GM19238 (cell line): ENCODE data around the gene LAPTM5.
"Not testable (repeated sequence)": the region's sequence is repeated elsewhere in the genome, so short reads cannot be mapped to it uniquely, and the experiment has no call there.

Experiments
- DNase-seq: peaks from one replicate; pipeline ENCODE4 v3.0.0; 2011; ENCODE audit warnings: low spot score; ENCODE audit not compliant: insufficient read length

Gene LAPTM5

DNA sequence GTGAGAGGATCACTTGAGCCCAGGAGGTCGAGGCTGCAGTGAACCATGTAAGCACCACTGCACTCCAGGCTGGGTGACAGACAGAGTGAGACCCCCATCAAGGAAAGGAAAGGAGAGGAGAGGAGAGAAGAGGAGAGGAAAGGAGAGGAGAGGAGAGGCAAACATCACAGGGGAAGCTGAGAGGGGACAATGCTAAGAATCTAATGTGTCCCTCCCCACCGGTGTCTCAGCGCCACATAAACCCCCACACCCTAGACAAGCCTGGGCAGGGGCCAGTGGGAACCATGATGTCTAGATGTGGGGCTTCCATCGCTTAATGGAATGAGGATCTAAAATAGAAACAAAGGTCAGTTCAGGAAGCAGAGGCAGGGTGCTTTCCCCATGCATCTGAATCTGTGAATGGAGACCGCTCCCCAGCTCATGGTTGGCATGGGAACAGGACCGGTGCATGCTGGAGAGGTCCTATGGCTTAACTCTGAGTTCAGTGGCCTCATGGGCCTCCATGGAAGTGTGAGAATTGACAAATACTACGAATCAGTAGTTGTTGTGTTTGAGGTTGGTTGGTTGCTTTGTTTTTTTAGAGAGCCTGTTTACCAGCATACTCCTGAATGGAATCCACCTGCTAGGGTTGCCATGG is 16.3 kb upstream of the LAPTM5 start:
- DNase-seq, result no peak

DNA sequence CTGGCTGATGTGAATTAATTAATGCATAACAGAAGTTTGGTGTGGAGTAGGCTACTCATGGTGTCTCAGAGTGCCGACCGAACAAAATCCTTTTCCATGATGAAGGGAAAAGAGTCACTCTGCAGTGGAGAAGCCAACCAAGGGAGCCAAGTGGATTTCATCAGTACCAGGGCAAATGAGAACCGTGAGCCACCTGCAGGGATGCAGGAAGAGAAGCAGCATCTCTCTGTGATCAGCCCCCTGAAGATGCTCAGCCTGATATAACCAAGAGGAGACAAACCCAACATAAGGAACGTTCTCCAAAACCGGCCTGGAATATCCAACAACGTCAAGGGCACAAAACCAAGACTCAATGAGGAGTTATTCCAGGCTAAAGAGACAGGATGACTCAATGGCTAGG is 13.4 kb upstream of the LAPTM5 start:
- DNase-seq, result no peak

DNA sequence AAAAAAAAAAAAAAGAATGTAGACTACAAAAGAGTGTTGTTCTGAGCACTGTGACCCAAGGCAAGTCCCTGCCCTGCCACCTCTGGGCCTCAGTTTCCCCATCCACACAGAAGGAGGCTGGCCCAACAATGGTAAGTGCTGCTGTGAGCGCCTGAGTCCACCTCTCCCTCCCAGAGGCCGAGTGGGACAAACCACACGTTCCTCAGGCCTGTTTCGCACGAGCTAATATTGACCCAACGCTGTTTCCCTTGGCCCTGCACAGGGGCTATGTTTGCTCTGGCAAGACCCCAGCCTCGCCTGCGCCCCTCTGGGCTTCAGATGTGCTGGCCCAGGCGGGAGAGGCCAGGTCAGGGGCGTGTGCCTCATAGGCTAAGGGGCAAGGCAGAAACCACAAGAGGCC is 12.6 kb upstream of the LAPTM5 start:
- no peak for DNase-seq

DNA sequence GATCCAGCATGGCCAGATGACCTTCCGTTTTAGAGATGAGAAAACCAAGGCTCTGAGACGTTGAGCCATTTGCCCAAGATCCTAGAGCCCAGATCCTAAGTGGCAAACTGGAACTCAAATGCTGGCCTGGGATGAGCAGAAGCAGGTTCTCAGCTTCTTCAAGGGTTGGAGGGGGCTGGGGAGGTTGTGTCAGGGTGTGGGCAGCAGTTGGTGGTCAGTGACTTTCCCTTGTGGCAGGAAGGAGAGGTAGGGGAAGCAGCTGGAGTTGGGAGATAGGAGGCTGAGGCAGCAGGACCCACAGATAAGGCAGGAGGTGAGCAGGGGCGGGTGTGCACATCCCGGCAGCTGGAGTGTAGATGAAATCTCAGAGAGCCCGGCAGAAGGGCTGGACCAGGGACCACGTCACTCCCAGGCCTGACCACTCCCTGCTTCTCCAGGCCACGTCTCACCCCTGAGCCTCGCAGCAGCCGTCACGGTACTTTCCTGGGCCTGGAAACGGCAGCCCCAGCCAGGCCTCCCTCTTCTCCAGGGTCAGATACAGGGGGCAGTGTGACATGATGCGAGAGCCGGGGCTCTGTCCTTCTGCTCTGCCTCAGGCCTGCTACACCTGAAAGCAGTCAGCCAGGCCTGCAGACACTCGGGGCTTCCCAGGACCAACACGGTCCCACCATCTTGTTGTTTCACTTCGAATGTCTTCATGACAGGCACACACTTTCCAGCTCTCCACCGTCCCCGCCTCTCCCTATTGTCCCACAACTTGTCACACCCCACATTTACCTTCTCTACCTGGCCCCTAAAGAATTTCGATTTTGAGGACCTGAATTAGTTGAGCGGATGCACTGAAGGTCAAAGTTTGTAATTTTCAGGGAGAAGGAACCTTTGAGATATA is 11.5 kb upstream of the LAPTM5 start:
- no peak for DNase-seq

DNA sequence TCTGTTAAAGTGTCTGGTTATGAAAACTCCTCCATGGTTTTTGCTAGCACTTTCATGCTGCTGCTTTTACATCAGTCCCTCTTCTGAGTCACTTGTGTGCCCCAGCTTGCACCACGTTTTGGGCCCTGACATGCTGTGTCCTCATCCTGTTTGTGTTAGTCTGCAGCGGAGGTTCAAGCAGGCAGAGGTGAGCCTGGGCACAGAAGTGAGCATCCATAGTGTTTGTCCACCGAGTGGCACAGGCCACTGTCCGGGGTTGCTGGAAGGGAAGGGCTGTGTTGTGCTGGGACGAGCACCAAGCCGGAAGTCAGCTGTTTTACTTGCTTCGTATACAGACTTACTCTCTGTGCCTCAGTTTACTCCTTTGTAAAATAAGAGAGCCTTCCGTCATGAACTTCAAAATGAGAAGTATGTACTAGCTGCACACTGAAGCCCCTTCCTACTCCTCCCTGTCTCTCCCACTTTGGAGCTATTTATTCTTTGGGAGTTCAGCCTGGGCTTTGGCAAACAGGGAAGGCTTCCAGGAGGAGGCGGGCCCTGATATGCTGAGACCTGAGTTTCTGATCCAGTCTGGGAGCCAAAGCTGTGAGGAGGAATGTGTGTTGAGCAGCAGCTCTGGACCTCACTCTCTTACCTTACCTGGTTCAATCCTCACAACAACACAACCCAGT is 10.7 kb upstream of the LAPTM5 start:
- no peak for DNase-seq

DNA sequence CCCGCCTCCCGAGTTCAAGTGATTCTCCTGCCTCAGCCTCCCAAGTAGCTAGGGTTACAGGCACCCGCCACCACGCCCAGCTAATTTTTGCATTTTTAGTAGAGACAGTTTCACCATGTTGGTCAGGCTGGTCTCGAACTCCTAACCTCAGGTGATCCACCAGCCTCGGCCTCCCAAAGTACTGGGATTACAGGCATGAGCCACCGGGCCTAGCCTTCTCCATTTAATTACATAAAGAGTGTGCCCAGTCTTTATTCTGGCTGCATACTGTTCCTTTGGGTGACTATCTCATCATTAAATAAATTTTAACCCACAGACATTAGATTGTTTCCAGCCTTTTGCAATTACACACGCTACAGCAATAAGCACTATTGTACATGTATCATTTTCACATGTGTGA is 9.4 kb upstream of the LAPTM5 start:
- DNase-seq, result not testable (repeated sequence)

DNA sequence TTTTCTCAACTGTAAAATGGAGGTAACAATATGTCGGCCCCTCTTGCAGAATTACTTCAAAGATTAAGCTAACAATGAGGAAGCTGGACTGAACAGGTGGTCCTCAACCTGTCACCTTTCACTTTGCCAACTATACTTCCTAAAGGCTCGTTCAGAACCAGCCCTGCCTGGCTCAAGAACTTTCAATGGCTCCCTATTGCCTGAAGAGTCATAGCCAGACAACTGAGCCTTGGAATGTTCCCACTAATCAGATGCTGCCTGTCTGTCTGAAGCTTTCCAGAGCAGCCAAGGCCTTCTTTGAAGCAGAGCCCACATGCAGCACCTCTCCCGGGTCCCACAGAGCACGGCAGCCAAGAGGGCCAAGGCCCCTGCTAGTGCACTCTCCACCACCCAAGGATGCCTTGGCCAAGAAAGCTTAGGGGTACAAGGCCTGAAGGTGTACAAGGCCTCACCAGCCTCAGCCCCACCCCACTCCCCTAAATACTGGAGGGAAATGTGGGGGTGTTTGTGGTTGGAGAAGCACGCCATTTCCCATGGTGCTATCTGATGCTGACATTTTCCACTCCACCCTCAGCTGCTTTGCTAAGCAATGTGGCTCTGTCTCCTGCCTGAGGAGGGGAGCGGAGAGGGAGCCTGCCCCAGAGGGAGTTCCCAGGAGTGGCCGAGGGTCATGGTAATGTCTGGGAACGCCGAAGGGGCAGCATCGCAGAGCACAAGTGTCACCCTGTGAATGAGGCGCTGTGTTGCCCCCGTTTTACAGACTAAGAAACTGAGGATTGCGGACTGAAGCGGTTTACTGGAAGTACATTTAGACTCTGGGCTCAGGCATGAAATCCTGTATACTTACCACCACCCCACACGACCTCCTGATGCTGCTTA is 8.2 kb upstream of the LAPTM5 start:
- no peak for DNase-seq

DNA sequence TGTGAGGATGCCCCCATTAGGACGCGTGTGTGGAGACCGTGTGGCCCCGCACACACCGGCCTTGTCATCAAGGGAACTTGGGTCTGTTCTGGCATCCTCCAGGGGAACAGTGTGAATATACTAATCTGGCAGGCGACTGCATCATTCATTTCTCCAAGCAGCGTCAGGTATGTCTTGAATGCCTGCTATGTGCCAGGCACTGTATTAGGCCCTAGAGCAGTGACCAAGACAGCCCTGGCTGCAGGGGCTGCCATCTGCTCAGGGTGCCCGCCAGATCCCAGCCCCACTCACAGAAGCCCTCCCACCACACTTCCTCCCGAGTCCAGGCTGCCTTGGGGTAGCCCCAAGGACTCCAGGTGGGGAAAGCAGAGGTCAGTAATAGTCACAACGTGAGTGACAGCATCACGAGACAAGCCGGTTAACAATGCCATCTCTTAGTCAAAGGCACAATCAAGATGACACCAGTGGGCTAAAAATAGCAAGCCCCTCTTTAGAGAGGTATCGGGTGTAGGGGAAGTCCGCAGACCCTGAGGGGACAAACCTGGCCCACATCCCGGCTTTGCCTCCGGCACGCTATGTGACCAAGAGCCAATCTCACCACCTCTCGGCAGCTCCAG is 7.5 kb upstream of the LAPTM5 start:
- no peak for DNase-seq

DNA sequence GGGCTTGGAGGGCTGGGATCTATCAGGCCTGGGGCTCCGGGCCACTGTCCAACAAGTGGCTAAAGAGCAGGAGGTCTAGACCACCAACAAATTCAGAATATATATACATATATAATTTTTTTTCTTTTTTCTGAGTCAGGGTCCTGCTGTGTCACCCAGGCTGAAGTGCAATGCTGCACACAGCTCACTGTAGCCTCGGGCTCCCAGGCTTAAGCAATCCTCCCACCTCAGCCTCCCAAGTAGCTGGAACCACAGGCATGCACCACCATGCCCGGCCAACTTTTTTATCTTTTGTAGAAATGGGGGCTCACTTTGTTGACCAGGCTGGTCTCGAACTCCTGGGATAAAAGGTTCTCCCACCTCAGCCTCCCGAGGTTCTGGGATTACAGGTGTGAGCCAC is 6.8 kb upstream of the LAPTM5 start:
- DNase-seq, result no peak

DNA sequence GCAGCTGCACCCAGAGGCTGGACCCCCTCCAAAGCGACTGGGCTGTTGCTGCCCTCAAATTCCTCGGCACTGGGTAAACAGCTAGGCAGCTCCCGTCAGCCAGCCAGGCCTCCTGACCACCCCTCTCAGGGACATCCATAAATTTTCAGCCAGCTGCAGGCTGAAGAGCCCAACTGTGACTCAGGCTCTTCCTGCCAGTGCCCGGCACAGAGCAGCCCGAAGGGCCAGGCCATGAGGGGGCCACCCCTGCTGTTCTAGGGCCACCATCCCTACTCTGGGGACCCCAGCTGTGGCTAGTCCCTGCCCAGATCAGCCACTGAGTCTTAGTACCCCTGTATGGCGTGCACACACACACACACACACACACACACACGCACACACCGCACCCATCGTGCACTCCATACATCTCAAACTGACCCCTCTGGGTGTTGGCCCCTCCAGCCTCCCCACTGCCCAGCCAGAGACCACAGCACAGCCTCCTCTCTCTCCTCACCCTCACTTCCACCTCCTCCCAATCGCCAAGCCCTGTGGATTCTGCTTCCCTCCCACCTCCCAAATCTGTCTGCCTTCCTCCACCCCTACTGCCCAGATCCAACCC is 6.2 kb upstream of the LAPTM5 start:
- no peak for DNase-seq

DNA sequence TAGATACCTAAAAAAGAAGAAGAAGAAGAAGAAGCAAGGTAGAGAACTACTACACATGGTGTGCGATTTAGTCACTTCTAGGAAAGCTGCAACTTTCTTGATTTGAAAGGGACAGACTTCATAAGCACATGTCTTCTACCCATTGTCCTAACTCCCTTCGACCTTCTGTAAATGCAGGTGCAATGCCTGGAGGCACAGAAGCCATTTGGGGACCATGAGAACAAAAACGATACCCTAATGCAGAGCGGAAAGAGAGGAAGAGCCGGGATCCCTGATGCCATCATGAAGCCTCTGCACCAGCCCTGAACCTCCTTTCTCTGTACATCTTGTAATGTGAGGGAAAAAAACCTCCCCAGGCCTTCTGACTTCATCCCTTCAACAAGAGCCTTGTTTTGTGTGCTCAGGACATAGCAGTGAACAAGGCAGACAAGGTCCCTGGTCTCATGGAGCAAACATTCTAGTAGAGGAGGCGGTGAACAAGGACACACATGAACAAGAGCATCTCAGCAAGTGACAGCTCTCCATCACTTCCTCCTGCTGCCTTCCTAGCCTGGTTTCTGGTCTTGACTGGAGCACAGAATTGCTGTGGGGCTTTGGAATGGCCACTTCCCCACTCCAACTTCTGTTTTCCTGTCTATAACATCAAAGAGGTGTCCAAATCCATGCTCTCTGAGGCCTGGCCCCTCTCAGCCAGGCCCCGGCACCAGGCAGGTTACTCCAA is 5.5 kb upstream of the LAPTM5 start:
- DNase-seq, result no peak

DNA sequence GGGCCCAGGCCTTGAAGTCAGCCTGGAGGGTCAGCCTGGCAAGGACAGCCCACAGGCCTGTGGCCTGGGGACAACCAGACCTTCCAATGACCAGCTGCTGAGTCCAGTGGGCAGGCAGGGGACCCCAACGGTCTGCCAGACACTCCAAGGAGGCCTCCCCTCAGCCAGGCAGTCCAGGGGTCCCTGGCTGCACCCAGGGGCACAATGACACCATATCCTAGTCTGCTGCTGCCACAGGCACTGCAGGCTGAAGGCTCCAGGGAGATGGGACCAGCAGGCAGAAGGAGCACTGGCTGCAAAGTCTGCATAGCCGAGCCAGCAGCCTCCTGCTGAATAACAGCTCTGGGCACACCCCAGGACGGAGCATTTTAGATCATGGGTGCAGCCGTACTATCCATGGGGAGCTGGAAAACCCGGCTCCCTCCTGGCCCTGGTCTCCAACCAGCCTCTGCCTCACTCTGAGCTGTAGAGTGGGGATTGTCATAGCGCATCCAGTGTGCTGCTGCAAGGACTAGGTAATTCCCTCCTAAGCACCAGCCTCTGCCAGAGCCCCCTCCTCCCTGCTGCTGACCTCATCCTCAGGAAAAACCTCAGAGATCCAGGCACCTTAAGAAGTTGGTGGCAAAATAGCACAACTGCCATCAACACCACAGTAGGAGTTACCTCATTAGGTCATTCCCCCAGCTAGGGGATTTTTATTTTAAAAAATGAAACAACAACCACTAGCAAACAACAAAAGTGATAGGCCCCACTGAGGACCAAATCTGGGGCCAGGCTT is 4.8 kb upstream of the LAPTM5 start:
- no peak for DNase-seq

DNA sequence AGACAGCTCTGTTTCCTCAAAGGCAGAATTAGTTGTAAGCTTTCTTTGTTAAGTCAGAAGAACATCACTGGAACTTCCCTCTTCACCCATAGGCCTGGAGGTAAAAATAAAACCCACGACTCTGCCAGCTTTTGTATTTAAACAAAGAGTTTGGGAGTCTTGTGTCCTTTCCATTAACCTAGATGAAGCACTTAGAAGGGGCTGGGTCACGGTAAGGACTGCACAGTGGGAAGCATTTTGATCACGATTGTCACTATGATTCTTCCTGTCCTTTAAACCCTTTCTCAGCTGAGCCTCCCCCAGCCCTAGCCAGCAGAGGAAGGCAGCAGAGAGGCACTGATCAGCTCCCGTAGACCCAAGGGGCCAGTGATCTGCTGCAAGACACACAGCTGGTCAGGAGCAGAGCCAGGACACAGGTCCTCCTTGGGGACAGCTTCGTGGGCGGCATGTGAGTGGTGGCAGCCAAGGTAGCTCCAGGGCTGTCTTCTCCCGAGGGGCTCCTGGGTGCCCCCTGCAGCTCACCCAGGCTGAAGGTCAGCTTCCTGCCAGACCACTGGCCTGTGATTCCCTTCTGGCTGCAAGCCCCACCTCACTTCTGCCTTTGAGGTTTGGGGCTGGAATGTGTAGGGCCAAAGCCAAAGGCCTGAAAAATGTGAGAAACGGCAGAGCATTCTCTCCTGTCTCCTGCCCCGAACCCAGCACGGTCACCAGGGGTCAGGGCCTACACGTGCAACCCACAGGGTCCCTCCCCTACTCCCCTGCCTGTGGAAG is 4.0 kb upstream of the LAPTM5 start:
- DNase-seq, result no peak

DNA sequence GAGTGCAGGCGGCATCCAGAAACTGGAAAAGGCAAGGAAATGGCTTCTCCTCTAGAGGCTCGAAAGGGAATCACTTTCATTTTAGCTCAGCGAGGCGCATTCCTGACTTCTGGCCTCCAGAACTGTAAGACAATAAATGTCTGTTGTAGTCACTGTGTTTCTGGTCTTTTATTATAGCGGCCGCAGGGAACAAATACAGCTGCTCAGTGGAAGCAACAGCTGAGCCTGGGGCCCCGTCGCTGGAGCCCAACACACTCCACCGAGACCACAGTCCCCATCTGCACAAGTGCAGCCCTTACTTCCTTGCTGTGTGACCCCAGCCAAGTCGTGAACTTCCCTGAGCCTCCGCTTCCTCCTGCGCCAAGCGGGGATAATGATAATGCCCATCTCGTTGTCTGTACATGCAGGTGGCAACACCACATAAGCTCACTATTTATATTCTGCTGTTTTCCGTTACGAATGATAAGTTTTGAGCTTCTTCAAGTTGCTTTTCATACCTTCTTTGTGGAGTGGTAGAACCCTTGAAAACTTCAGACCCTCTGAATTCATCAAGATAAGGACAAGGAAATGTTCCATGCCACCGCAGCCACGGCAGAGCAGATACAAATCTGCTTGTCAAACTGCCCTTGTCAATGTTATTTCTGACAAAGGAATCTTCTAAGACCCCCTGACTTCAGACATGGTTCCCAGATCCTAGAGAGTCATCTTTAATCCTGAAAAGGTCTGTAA is 3.2 kb upstream of the LAPTM5 start:
- no peak for DNase-seq

DNA sequence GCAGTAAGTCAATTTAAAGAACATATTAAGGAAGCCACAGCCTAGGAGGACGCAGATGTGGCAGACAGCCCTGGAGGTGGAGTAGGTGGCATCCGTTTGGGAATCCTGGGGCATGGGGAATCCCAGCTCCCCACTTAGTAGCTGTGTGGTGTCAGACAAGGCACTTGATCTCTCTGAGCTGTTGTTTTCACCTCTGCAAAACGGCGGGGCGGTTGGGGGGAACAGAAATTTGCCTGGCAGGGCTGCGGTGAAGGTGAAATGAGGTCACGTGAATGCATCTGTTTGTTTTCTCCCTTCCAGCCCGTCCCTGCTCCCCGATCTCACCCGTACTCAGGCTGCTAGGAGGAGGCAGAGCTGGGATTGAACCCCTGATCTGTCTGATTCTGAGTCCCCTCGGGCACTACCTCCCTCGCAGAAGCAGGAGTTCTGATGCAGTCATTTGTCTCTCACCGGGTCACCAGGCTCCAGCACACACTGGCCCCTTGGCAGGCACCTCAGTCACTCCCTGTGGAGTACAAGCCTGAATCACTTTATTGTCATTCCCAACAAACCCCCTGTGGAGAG is 2.2 kb upstream of the LAPTM5 start:
- no peak for DNase-seq

DNA sequence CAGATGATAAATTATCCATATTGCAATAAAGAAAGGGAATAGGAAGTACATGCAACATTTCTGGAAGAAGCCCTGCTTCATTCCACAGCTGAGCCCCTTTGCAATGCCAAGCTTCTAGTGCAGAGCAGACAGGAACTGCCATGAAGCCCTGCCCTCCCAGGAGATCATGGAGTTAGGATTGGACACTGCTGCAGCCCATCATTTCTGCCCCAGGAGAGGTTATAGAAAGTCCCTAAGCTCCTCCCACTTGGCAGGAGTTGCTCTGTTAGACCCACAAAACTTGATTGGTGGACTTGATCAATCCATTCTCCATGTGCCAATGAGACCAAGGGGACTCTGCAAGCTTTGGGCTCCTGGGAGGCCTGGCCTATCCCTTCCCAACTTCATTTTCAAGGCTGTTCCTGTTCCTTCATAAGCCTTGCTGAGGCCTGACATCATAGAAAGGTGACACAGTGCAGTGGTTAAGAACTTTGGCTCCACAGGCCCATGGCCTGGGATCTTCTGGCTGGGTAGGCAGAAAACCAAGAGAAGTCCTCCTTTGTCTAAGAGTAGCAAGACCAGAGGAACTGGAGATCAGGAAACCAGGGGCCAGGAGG is 1.3 kb upstream of the LAPTM5 start:
- DNase-seq, result no peak

DNA sequence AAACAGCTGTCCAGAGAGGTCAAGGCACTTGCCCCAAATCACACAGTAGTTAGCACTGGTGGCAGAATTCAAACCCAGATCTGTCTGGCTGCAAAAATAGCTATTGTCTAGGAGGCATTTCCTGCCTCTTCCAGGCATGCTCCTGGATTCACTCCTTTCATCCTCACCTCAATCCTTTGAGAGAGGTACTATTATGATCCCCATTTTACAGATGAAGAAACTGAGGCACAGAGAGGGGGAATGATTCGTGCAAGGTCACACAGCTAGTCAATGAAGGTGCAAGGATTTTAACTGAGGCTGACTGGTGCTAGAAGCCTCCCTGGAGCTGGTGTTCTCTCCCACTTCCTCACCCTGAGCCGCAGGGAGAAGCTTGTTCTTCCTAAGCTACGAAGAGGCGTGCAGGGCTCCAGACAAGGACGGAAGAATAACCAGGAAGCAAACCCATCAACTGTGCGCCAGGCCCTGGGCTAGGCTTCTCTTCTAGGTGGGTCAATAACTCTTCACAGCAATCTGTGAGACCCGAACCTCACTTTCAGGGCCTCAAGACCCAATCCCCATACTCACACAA is 631 bp upstream of the LAPTM5 start:
- no peak for DNase-seq
